Upper lobe of right lung (tissue), 1 donor: ENCODE results near the gene L3MBTL3. TPM values are rescaled to one million over a fixed set of nuclear protein-coding genes. Genes with fewer than 3 reads are reported as not detected.

ENCODE experiments used
- ATAC-seq: fragments of 200-7000 bp; cut with Tn5 transposase; one replicate; pipeline ENCODE4 v1.9.1; 2020; ENCODE audit warnings: mild to moderate bottlenecking, moderate library complexity
- DNase-seq: peaks from one replicate; pipeline ENCODE4 v3.0.0-alpha.2; 2020
- H3K27ac ChIP-seq: fragments of 200-600 bp; one replicate; pipeline ENCODE4 v1.8.0; 2022
- H3K27me3 ChIP-seq: fragments of 200-600 bp; one replicate; pipeline ENCODE4 v1.8.0; 2022; ENCODE audit warnings: mild to moderate bottlenecking
- H3K36me3 ChIP-seq: fragments of 200-600 bp; one replicate; pipeline ENCODE4 v1.8.0; 2022
- H3K4me1 ChIP-seq: fragments of 200-600 bp; one replicate; pipeline ENCODE4 v1.8.0; 2022
- H3K4me3 ChIP-seq: fragments of 200-600 bp; one replicate; pipeline ENCODE4 v1.8.0; 2022; ENCODE audit warnings: mild to moderate bottlenecking
- H3K9me3 ChIP-seq: fragments of 200-600 bp; one replicate; pipeline ENCODE4 v1.8.0; 2022
- CTCF ChIP-seq: fragments of 200-600 bp; IDR thresholded peaks from one replicate; pipeline ENCODE4 v1.8.0; 2022; ENCODE audit warnings: antibody characterized with exemption
- intact Hi-C: fragments of 100-400 bp; cut with DNase I; formaldehyde crosslinking; loops from one replicate; pipeline ENCODE4 v1.11.0; 2022
- total RNA-seq: library from RNA; stranded (reverse); fragmentation: NEBNext Ultra II Directional; extraction: Animal tissue kit (Norgen Biotek cat#: 25700); gene quantifications from one replicate; pipeline ENCODE4 v1.2.1, GENCODE V29; 2021
- donor health status: DM: no; HTN: yes; CAD: no; lungs with severe emphysema.

The L3MBTL3 gene
- total RNA-seq, 1 donor from 2014 or later = 6.3 TPM

GRCh38 chr6:130187335-130188206 lies 169.2 kb downstream of the L3MBTL3 start:
- H3K27me3 ChIP-seq = no peaks in the 10 kb centered on the region
- H3K9me3 ChIP-seq = no peaks in the 10 kb centered on the region
- H3K36me3 ChIP-seq = no peaks in the 10 kb centered on the region
- ATAC-seq (no peak), DNase-seq (no peak)
- H3K27ac ChIP-seq = no peak overlapping the region
- TF ChIP-seq CTCF = no peak
- intact Hi-C loops = no loop called here
- no peak overlapping the region for H3K4me3 ChIP-seq
- H3K4me1 ChIP-seq = no peaks in the 10 kb centered on the region

GRCh38 chr6:130188207-130188899 lies 170.0 kb downstream of the L3MBTL3 start:
- Histone ChIP-seq H3K4me3 (no peak overlapping the region), H3K27me3 (no peaks in the 10 kb centered on the region), H3K9me3 (no peaks in the 10 kb centered on the region), H3K27ac (no peak overlapping the region), H3K36me3 (no peaks in the 10 kb centered on the region), H3K4me1 (no peaks in the 10 kb centered on the region)
- no peak for TF ChIP-seq CTCF
- intact Hi-C loops = no loop called here
- ATAC-seq = no peak
- DNase-seq = no peak

- H3K27me3 ChIP-seq = no peaks in the 10 kb centered on the region
- no peak for TF ChIP-seq CTCF
- no peak for DNase-seq
- no peaks in the 10 kb centered on the region for H3K9me3 ChIP-seq
- no peaks in the 10 kb centered on the region for H3K36me3 ChIP-seq
- intact Hi-C loops = no loop called here
- no peak overlapping the region for H3K4me3 ChIP-seq
- no peak for ATAC-seq
- no peaks in the 10 kb centered on the region for H3K4me1 ChIP-seq
- no peak overlapping the region for H3K27ac ChIP-seq
Observed at GRCh38 chr6:130189531-130190397, 171.4 kb downstream of the L3MBTL3 start.

Other genes with a start within 250 kb of the L3MBTL3 start
- not detected for gene TMEM244, start 157.3 kb upstream of the L3MBTL3 start, total RNA-seq
- 5.2 TPM for gene SAMD3, start 204.4 kb downstream of the L3MBTL3 start, total RNA-seq